ENCODE measurements around the gene ERC2. TPM values are rescaled to one million over a fixed set of nuclear protein-coding genes. Genes with fewer than 3 reads are reported as not detected.

Gene ERC2
- total and polyA plus RNA-seq, 9 donors: 1.2 to 9.4 (median 5.4) TPM

GRCh38 chr3:56196700-56197099 lies 271.6 kb downstream of the ERC2 start:
- no peak for DNase-seq
- TF ChIP-seq CTCF (IDR thresholded peaks at IDR 0.05) (no peak), EP300 (IDR thresholded peaks at IDR 0.05) (no peak), POLR2A (IDR thresholded peaks at IDR 0.05) (no peak)
- Histone ChIP-seq H3K4me1 (ENCODE audit: insufficient read depth) (no peaks in the 10 kb centered on the region), H3K36me3 (no peaks in the 10 kb centered on the region), H3K27me3 (no peaks in the 10 kb centered on the region), H3K9me3 (no peaks in the 10 kb centered on the region), H3K27ac (no peak overlapping the region), H3K4me3 (no peak overlapping the region)
- WGBS, 3 donors: 45 to 60% (median 49%) methylated on average over 3 of the region's 3 CpGs
- intact Hi-C loops (cut with DNase I): no loop called here

- 89 to 93% (median 90%) methylated on average over 3 of the region's 3 CpGs for WGBS, 3 donors
- H3K27me3 ChIP-seq: no peaks in the 10 kb centered on the region
- no peaks in the 10 kb centered on the region for H3K36me3 ChIP-seq
- no peaks in the 10 kb centered on the region for H3K9me3 ChIP-seq
- TF ChIP-seq POLR2A (IDR thresholded peaks at IDR 0.05): no peak
- TF ChIP-seq CTCF (IDR thresholded peaks at IDR 0.05): no peak
- TF ChIP-seq EP300 (IDR thresholded peaks at IDR 0.05): no peak
- no peak overlapping the region for H3K4me3 ChIP-seq
- DNase-seq: no peak
- intact Hi-C loops (cut with DNase I): no loop called here
- no peak overlapping the region for H3K27ac ChIP-seq
- no peaks in the 10 kb centered on the region for H3K4me1 ChIP-seq (ENCODE audit: insufficient read depth)
Observed at GRCh38 chr3:56193519-56193918, 274.7 kb downstream of the ERC2 start.

GRCh38 chr3:56192001-56192400 lies 276.3 kb downstream of the ERC2 start:
- no peak overlapping the region for H3K4me3 ChIP-seq
- no peak for DNase-seq
- no peak overlapping the region for H3K27ac ChIP-seq
- no peaks in the 10 kb centered on the region for H3K4me1 ChIP-seq (ENCODE audit: insufficient read depth)
- no peaks in the 10 kb centered on the region for H3K27me3 ChIP-seq
- H3K36me3 ChIP-seq: no peaks in the 10 kb centered on the region
- no peaks in the 10 kb centered on the region for H3K9me3 ChIP-seq
- intact Hi-C loops (cut with DNase I): no loop called here
- TF ChIP-seq EP300 (IDR thresholded peaks at IDR 0.05): no peak
- TF ChIP-seq POLR2A (IDR thresholded peaks at IDR 0.05): no peak
- TF ChIP-seq CTCF (IDR thresholded peaks at IDR 0.05): no peak

- WGBS, 3 donors: 81 to 100% (median 94%) methylated on average over 1 of the region's 1 CpG
- H3K27ac ChIP-seq: no peak overlapping the region
- intact Hi-C loops (cut with DNase I): no loop called here
- no peaks in the 10 kb centered on the region for H3K27me3 ChIP-seq
- no peak for DNase-seq
- H3K4me1 ChIP-seq (ENCODE audit: insufficient read depth): no peaks in the 10 kb centered on the region
- H3K36me3 ChIP-seq: no peaks in the 10 kb centered on the region
- no peaks in the 10 kb centered on the region for H3K9me3 ChIP-seq
- H3K4me3 ChIP-seq: no peak overlapping the region
- no peak for TF ChIP-seq EP300 (IDR thresholded peaks at IDR 0.05)
- no peak for TF ChIP-seq POLR2A (IDR thresholded peaks at IDR 0.05)
- no peak for TF ChIP-seq CTCF (IDR thresholded peaks at IDR 0.05)
Observed at GRCh38 chr3:56190771-56191305, 277.4 kb downstream of the ERC2 start.

Measured in ovary (tissue), 9 donors.